ENCODE measurements around the gene KCNJ11. TPM values are rescaled to one million over a fixed set of nuclear protein-coding genes. Genes with fewer than 3 reads are reported as not detected.

The KCNJ11 gene
- polyA plus RNA-seq, 3 donors = 2.6 to 3.2 (median 3.0) TPM

GRCh38 chr11:17393472-17393871 is 5.0 kb upstream of the KCNJ11 start:
- DNase-seq = no peak

GRCh38 chr11:17392872-17393271 is 4.4 kb upstream of the KCNJ11 start:
- DNase-seq = no peak

GRCh38 chr11:17391493-17392355 is 3.3 kb upstream of the KCNJ11 start:
- no peak for DNase-seq

- no peak for DNase-seq
These were observed 1.6 kb upstream of the KCNJ11 start for GRCh38 chr11:17389957-17390649.

GRCh38 chr11:17389211-17389956 is 925 bp upstream of the KCNJ11 start:
- peak; percentile 69 for DNase-seq

GRCh38 chr11:17387811-17388210 is 648 bp downstream of the KCNJ11 start:
- no peak for DNase-seq

GRCh38 chr11:17387254-17387653 is 1.2 kb downstream of the KCNJ11 start:
- DNase-seq = no peak

GRCh38 chr11:17386331-17387084 is 2.0 kb downstream of the KCNJ11 start:
- peak; percentile 17 for DNase-seq

GRCh38 chr11:17385926-17386325 is 2.5 kb downstream of the KCNJ11 start:
- DNase-seq = no peak

- DNase-seq = no peak
These were observed 3.0 kb downstream of the KCNJ11 start for GRCh38 chr11:17385492-17385891.

GRCh38 chr11:17384002-17384511 is 4.4 kb downstream of the KCNJ11 start:
- peak; percentile 82 for DNase-seq

GRCh38 chr11:17383461-17383860 is 5.0 kb downstream of the KCNJ11 start:
- no peak for DNase-seq

GRCh38 chr11:17382046-17382728 is 6.3 kb downstream of the KCNJ11 start:
- DNase-seq = no peak

GRCh38 chr11:17381156-17381555 is 7.3 kb downstream of the KCNJ11 start:
- DNase-seq = no peak

- DNase-seq = no peak
These were observed 8.9 kb downstream of the KCNJ11 start for GRCh38 chr11:17379383-17380180.

GRCh38 chr11:17378655-17379054 is 9.8 kb downstream of the KCNJ11 start:
- DNase-seq = no peak

GRCh38 chr11:17376493-17376892 is 12.0 kb downstream of the KCNJ11 start:
- no peak for DNase-seq

- DNase-seq = no peak
These were observed 12.9 kb downstream of the KCNJ11 start for GRCh38 chr11:17375547-17375946.

- DNase-seq = no peak
These were observed 16.8 kb downstream of the KCNJ11 start for GRCh38 chr11:17371614-17372013.

- no peak for DNase-seq
These were observed 18.7 kb downstream of the KCNJ11 start for GRCh38 chr11:17369684-17370243.

Measured in renal pelvis (tissue), 4 donors.